Panc1 (cell line): Measurements from ENCODE around the gene GULP1.

Source experiments
- POLR2AphosphoS5 ChIP-seq: IDR thresholded peaks from 2 replicates; pipeline ENCODE4 v1.6.1; 2012; ENCODE audit warnings: mild to moderate bottlenecking, low read depth, low read length, moderate library complexity
- SIN3A ChIP-seq: IDR thresholded peaks from 2 replicates; pipeline ENCODE4 v1.6.1; 2012; ENCODE audit warnings: low read depth, mild to moderate bottlenecking, low read length, moderate library complexity, borderline replicate concordance; ENCODE audit not compliant: insufficient read depth
- TCF7L2 ChIP-seq: IDR thresholded peaks from 2 replicates; pipeline ENCODE4 v1.6.1; 2011; ENCODE audit warnings: mild to moderate bottlenecking, low read depth, low read length, inconsistent platforms
- TF ChIP-seq, protein P1 (sequence below): fragments of 450-650 bp; IDR thresholded peaks from 2 replicates; pipeline ENCODE4 v1.5.1; 2017; ENCODE audit warnings: mild to moderate bottlenecking
- TF ChIP-seq, protein P2 (sequence below), 2 experiments: IDR thresholded peaks; 2 replicates each; pipeline ENCODE4 v1.6.1; 2011 to 2012; ENCODE audit warnings: low read depth in 2 of 2, control low read depth in 1 of 2, low read length in 1 of 2, mild to moderate bottlenecking in 1 of 2, moderate library complexity in 1 of 2; ENCODE audit not compliant: insufficient read depth in 1 of 2

DNA sequence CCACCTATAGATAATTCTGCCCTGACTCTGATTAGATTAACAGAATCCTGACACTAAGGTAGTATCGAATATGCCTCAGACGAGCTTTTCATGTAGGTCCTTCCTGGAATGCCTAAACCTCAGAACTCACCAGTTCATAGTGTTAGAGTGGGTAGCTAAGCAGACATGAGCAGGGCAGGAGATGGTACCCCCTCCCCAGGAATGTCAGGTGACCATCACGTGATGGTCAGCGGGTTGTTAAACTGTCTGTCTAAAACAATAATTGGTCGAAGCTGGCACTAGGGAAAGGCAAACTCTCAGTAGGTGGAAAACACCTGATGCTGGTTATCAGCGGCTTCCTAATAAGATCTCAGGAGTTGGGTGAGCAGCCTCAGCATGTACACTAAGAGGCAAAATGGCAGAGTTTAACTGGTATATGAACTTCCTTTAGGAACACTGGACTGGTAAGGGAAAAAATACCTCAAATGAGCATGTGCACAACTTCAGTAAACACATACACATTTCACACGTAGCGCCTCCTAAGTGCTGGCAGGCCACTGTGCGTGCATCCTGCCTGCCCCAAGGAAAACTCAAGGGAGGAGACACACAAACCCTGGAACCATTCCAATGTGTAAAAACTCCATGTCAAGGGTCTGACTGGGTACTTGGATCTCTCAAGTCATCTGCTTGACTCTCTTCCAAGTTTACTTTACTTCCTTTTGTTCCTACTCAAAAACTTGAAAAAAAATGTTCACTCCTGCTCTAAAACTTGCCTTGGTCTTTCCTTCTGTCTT is 339.5 kb downstream of the GULP1 start:
- TF ChIP-seq, protein P1, sequence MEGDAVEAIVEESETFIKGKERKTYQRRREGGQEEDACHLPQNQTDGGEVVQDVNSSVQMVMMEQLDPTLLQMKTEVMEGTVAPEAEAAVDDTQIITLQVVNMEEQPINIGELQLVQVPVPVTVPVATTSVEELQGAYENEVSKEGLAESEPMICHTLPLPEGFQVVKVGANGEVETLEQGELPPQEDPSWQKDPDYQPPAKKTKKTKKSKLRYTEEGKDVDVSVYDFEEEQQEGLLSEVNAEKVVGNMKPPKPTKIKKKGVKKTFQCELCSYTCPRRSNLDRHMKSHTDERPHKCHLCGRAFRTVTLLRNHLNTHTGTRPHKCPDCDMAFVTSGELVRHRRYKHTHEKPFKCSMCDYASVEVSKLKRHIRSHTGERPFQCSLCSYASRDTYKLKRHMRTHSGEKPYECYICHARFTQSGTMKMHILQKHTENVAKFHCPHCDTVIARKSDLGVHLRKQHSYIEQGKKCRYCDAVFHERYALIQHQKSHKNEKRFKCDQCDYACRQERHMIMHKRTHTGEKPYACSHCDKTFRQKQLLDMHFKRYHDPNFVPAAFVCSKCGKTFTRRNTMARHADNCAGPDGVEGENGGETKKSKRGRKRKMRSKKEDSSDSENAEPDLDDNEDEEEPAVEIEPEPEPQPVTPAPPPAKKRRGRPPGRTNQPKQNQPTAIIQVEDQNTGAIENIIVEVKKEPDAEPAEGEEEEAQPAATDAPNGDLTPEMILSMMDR, result no peak
- TF ChIP-seq, protein P2, sequence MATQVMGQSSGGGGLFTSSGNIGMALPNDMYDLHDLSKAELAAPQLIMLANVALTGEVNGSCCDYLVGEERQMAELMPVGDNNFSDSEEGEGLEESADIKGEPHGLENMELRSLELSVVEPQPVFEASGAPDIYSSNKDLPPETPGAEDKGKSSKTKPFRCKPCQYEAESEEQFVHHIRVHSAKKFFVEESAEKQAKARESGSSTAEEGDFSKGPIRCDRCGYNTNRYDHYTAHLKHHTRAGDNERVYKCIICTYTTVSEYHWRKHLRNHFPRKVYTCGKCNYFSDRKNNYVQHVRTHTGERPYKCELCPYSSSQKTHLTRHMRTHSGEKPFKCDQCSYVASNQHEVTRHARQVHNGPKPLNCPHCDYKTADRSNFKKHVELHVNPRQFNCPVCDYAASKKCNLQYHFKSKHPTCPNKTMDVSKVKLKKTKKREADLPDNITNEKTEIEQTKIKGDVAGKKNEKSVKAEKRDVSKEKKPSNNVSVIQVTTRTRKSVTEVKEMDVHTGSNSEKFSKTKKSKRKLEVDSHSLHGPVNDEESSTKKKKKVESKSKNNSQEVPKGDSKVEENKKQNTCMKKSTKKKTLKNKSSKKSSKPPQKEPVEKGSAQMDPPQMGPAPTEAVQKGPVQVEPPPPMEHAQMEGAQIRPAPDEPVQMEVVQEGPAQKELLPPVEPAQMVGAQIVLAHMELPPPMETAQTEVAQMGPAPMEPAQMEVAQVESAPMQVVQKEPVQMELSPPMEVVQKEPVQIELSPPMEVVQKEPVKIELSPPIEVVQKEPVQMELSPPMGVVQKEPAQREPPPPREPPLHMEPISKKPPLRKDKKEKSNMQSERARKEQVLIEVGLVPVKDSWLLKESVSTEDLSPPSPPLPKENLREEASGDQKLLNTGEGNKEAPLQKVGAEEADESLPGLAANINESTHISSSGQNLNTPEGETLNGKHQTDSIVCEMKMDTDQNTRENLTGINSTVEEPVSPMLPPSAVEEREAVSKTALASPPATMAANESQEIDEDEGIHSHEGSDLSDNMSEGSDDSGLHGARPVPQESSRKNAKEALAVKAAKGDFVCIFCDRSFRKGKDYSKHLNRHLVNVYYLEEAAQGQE (IDR thresholded peaks at IDR 0.05; ENCODE audit: insufficient read depth in 1 of 2, low read depth in 2 of 2, low read length in 1 of 2), result no peak
- no peak for TF ChIP-seq POLR2AphosphoS5
- no peak for TF ChIP-seq SIN3A
- no peak for TF ChIP-seq TCF7L2
